Measurements from ENCODE around the gene EID2B. TPM values are rescaled to one million over a fixed set of nuclear protein-coding genes. Genes with fewer than 3 reads are reported as not detected.

EID2B gene
- total RNA-seq (2014; rRNA removed; shearing (Covaris generic)) = 6.3 and 9.1 TPM in 2 replicates

- DNase-seq = peak; percentile 97 to 100
- Histone ChIP-seq H3K4me1 (peaks cover 4% of the 10 kb centered on the region; the same call in 1 of the 2 replicates), H3K27me3 (no peaks in the 10 kb centered on the region), H3K36me3 (no peaks in the 10 kb centered on the region), H3K4me3 (peak within 1 kb of the TSS; percentile 91), H3K27ac (peak within 1 kb of the TSS; percentile 66), H3K9me3 (replicated peaks) (no peaks in the 10 kb centered on the region)
Observed at GRCh38 chr19:39532233-39533002, at the start of gene EID2B. TSS of gene EID2B (minus strand) at chr19:39532852. CDS start at chr19:39532802, 50 bp downstream.

- H3K27me3 ChIP-seq = 0 out of 2 replicates have a peak, but pooled peaks cover 3% of the 10 kb centered on the region
- no peak overlapping the region for H3K4me3 ChIP-seq
- no peak overlapping the region for H3K27ac ChIP-seq
- DNase-seq = no peak
- H3K9me3 ChIP-seq (replicated peaks) = no peaks in the 10 kb centered on the region
- no peaks in the 10 kb centered on the region for H3K4me1 ChIP-seq
- no peaks in the 10 kb centered on the region for H3K36me3 ChIP-seq
Observed at GRCh38 chr19:39582442-39582841, 49.8 kb upstream of the EID2B start.

- Histone ChIP-seq H3K4me1 (peaks cover 6% of the 10 kb centered on the region; the same call in 1 of the 2 replicates), H3K9me3 (replicated peaks) (no peaks in the 10 kb centered on the region; the same call in 1 of the 2 replicates), H3K4me3 (no peak overlapping the region), H3K36me3 (no peaks in the 10 kb centered on the region), H3K27me3 (no peaks in the 10 kb centered on the region), H3K27ac (no peak overlapping the region)
- DNase-seq = no peak
Observed at GRCh38 chr19:39568604-39569003, 36.0 kb upstream of the EID2B start.

GRCh38 chr19:39566064-39566463 is 33.4 kb upstream of the EID2B start:
- no peak overlapping the region for H3K4me3 ChIP-seq
- H3K27me3 ChIP-seq = no peaks in the 10 kb centered on the region

GRCh38 chr19:39563408-39563807 is 30.8 kb upstream of the EID2B start:
- no peaks in the 10 kb centered on the region for H3K27me3 ChIP-seq
- H3K27ac ChIP-seq = no peak overlapping the region
- peak in 1 of 2 experiments; percentile 27 for DNase-seq
- H3K9me3 ChIP-seq (replicated peaks) = no peaks in the 10 kb centered on the region; the same call in 1 of the 2 replicates
- no peaks in the 10 kb centered on the region for H3K36me3 ChIP-seq
- no peak overlapping the region for H3K4me3 ChIP-seq
- H3K4me1 ChIP-seq = peaks cover under 1% of the 10 kb centered on the region; the same call in 1 of the 2 replicates

More at GRCh38 chr19:39566064-39566463, 33.4 kb upstream of the EID2B start:
- Histone ChIP-seq H3K9me3 (replicated peaks) (no peaks in the 10 kb centered on the region; the same call in 1 of the 2 replicates), H3K27ac (no peak overlapping the region), H3K36me3 (no peaks in the 10 kb centered on the region), H3K4me1 (peaks cover 6% of the 10 kb centered on the region; the same call in 1 of the 2 replicates)
- DNase-seq = no peak

- DNase-seq = peak in 1 of 2 experiments; percentile 49
- peaks cover 13% of the 10 kb centered on the region for H3K4me1 ChIP-seq
- H3K4me3 ChIP-seq = peak overlapping the region; percentile 11
- no peaks in the 10 kb centered on the region for H3K27me3 ChIP-seq
- H3K27ac ChIP-seq = peak overlapping the region; percentile 77
- H3K36me3 ChIP-seq = no peaks in the 10 kb centered on the region
- H3K9me3 ChIP-seq (replicated peaks) = no peaks in the 10 kb centered on the region
Observed at GRCh38 chr19:39558624-39559117, 26.0 kb upstream of the EID2B start.

- Histone ChIP-seq H3K27me3 (no peaks in the 10 kb centered on the region), H3K36me3 (no peaks in the 10 kb centered on the region), H3K27ac (peak overlapping the region; percentile 77), H3K4me3 (peak overlapping the region; percentile 11), H3K4me1 (peaks cover 13% of the 10 kb centered on the region), H3K9me3 (replicated peaks) (no peaks in the 10 kb centered on the region)
- peak; percentile 73 to 91 for DNase-seq
Observed at GRCh38 chr19:39557811-39558623, 25.4 kb upstream of the EID2B start.

GRCh38 chr19:39555883-39556282 is 23.2 kb upstream of the EID2B start:
- Histone ChIP-seq H3K9me3 (replicated peaks) (no peaks in the 10 kb centered on the region), H3K27me3 (no peaks in the 10 kb centered on the region), H3K4me3 (no peak overlapping the region), H3K36me3 (no peaks in the 10 kb centered on the region), H3K4me1 (peaks cover 13% of the 10 kb centered on the region), H3K27ac (no peak overlapping the region)
- DNase-seq = no peak

- DNase-seq = no peak
- Histone ChIP-seq H3K27ac (no peak overlapping the region), H3K9me3 (replicated peaks) (no peaks in the 10 kb centered on the region), H3K36me3 (no peaks in the 10 kb centered on the region), H3K4me3 (no peak overlapping the region), H3K27me3 (no peaks in the 10 kb centered on the region), H3K4me1 (peaks cover 13% of the 10 kb centered on the region)
Observed at GRCh38 chr19:39554701-39555311, 22.2 kb upstream of the EID2B start.

GRCh38 chr19:39553082-39553652 is 20.5 kb upstream of the EID2B start:
- Histone ChIP-seq H3K4me3 (no peak overlapping the region), H3K27me3 (no peaks in the 10 kb centered on the region), H3K27ac (no peak overlapping the region), H3K36me3 (no peaks in the 10 kb centered on the region), H3K9me3 (replicated peaks) (no peaks in the 10 kb centered on the region), H3K4me1 (peaks cover 13% of the 10 kb centered on the region)
- no peak for DNase-seq

GRCh38 chr19:39550197-39550596 is 17.5 kb upstream of the EID2B start:
- Histone ChIP-seq H3K9me3 (replicated peaks) (no peaks in the 10 kb centered on the region), H3K27ac (no peak overlapping the region), H3K4me3 (no peak overlapping the region), H3K27me3 (peaks cover 3% of the 10 kb centered on the region; the same call in 1 of the 2 replicates), H3K4me1 (no peaks in the 10 kb centered on the region), H3K36me3 (no peaks in the 10 kb centered on the region)
- no peak for DNase-seq

GRCh38 chr19:39546599-39546998 is 13.9 kb upstream of the EID2B start:
- no peaks in the 10 kb centered on the region for H3K36me3 ChIP-seq
- H3K27me3 ChIP-seq = peaks cover 3% of the 10 kb centered on the region; the same call in 1 of the 2 replicates
- no peaks in the 10 kb centered on the region for H3K4me1 ChIP-seq
- no peaks in the 10 kb centered on the region for H3K9me3 ChIP-seq (replicated peaks)
- no peak overlapping the region for H3K27ac ChIP-seq
- no peak for DNase-seq
- H3K4me3 ChIP-seq = no peak overlapping the region

GRCh38 chr19:39544911-39545310 is 12.3 kb upstream of the EID2B start:
- DNase-seq = no peak
- Histone ChIP-seq H3K4me3 (no peak overlapping the region), H3K27me3 (peaks cover 3% of the 10 kb centered on the region; the same call in 1 of the 2 replicates)

More at GRCh38 chr19:39544911-39545310, 12.3 kb upstream of the EID2B start:
- H3K27ac ChIP-seq = no peak overlapping the region
- H3K4me1 ChIP-seq = no peaks in the 10 kb centered on the region
- H3K9me3 ChIP-seq (replicated peaks) = no peaks in the 10 kb centered on the region
- H3K36me3 ChIP-seq = no peaks in the 10 kb centered on the region
